ENCODE measurements around the gene SCUBE1. TPM values are rescaled to one million over a fixed set of nuclear protein-coding genes. Genes with fewer than 3 reads are reported as not detected.

SCUBE1 gene
- total and polyA plus RNA-seq, 5 experiments from 2014 or later: not detected

DNA sequence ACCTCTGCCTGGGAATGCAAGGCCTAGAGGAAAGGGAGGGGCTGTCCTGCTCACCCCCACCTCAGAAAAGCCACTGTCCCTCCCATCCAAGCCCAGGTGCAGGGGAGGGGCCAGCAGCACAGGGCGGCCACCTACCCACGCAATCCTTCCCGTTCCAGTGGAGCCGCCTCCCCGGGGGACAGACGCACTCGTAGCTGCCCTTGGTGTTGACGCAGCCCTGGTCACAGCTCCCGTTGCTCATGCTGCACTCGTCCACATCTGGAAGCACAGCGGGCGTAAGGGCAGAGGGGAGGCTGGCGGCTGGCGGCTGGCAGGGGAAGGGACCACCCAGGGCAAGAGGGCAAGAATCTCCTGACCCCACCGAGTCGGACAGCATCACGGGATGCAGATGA, 115.9 kb downstream of the SCUBE1 start:
- Mint-ChIP-seq H3K27me3 (peaks cover 0 to 8% (median 4%) of the 10 kb centered on the region in 5 donors), H3K9me3 (no peaks in the 10 kb centered on the region), H3K36me3 (no peaks in the 10 kb centered on the region), H3K27ac (peak overlapping the region in 2 of 10 donors; percentile 65 to 73), H3K4me3 (no peak overlapping the region), H3K4me1 (peaks cover 4 to 10% (median 8%) of the 10 kb centered on the region in 4 donors)
- DNase-seq (no peak), ATAC-seq (peak in 1 of 2 donors; percentile 49)
- POLR2A ChIA-PET: interaction anchor here (0.6 kb wide), 1 partner anchor 119 kb away, joined by 3 read pairs; no protein-coding TSS in a partner anchor

DNA sequence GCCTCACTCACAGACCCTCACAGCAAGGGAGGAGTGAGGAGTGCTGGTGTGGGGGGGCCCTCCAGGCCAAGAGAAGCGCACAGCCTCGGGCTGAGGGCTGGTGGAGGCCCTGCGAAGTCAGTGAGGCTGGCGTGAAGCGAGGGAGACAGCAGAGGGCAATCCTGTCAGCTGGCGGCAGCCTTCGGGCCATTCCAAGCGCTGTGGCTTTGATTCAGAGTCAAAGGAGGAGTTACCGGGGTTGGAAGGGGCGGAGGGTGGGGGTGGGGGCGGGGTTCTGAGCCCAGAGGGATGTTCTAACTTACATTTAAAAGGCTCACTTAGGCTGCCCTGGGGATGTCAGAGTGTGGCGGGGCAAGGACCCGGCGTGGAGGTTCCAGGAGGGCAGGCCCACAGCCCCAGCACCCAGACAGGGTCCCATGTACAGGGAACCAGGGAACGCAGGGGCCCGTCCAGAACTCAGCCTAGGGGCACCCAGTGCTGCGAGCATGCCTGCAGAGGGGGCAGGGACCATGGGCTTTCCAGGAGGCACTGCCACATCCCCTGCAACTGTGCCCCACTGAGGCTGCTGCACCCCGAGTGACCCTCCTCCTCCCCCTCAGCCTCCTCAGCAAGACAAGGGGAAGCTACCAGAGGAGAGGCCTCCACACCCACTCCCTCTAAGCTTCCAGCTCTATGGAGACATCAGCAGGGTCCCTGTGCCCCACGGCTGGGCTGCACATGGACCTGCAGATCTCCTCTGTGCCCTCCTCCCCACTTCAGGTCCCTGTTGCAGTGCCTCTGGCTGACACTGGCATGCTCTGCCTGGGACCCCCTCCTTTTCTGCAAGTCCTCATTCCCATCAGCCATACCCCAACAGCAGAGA, 116.6 kb downstream of the SCUBE1 start:
- H3K27me3 Mint-ChIP-seq: peaks cover 0 to 8% (median 4%) of the 10 kb centered on the region in 5 donors
- ATAC-seq (peak; percentile 40 to 73), DNase-seq (no peak)
- H3K9me3 Mint-ChIP-seq: no peaks in the 10 kb centered on the region
- peaks cover 4 to 10% (median 8%) of the 10 kb centered on the region in 4 donors for H3K4me1 Mint-ChIP-seq
- H3K27ac Mint-ChIP-seq: peak overlapping the region in 4 of 10 donors; percentile 25 to 73 (median 48)
- peak overlapping the region in 2 of 10 donors; percentile 14 to 21 for H3K4me3 Mint-ChIP-seq
- POLR2A ChIA-PET: interaction anchor here (0.6 kb wide), 1 partner anchor 120 kb away, joined by 3 read pairs; no protein-coding TSS in a partner anchor
- no peaks in the 10 kb centered on the region for H3K36me3 Mint-ChIP-seq

DNA sequence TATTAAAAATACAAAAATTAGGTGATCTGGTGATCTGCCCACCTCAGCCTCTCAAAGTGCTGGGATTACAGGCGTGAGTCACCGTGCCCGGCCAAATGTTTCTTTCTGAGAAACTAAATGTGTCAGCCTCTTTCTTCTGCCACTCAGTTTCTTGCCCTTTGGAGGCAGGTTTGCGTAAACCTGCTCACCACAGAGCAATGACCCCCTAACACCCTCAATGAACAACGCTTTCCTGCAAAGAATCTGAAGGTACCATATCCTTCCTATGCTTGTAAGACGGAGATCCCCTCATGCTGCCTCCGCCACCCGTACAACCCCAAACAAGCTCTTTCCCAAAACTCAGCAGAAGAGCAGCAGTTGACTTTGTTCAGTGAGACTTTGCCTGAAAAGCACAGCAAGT, 117.6 kb downstream of the SCUBE1 start:
- no peaks in the 10 kb centered on the region for H3K9me3 Mint-ChIP-seq
- no peak for ATAC-seq
- H3K27ac Mint-ChIP-seq: peak overlapping the region in 4 of 10 donors; percentile 24 to 60 (median 40)
- POLR2A ChIA-PET: no interaction called here
- H3K27me3 Mint-ChIP-seq: no peaks in the 10 kb centered on the region
- peaks cover 0 to 5% (median 2%) of the 10 kb centered on the region in 4 donors for H3K4me1 Mint-ChIP-seq
- no peak overlapping the region for H3K4me3 Mint-ChIP-seq
- DNase-seq: no peak
- H3K36me3 Mint-ChIP-seq: no peaks in the 10 kb centered on the region

DNA sequence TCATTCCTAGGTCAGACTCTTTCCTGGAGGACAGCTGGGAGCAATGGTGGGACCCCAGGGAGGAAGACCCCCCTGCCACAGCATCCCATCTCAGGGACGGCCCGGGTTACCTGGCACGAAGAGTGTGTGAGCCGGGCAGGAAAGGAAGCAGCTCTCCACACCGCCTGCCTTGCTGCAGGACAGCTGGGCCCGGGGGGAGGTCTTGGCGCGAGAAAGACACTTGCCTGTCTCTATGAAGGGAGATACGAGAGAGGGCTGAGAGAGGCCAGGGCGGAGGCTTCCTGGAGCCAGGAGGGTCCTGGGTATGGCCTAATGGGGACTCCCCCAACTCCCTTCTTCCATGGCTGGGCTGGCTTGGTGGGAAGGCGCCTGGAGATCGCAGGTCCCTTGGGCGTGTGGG, 120.2 kb downstream of the SCUBE1 start:
- Mint-ChIP-seq H3K27me3 (peaks cover 0 to 6% (median 0%) of the 10 kb centered on the region in 5 donors), H3K36me3 (no peaks in the 10 kb centered on the region), H3K27ac (no peak overlapping the region), H3K4me3 (no peak overlapping the region), H3K4me1 (peaks cover 0 to 5% (median 2%) of the 10 kb centered on the region in 4 donors), H3K9me3 (no peaks in the 10 kb centered on the region)
- POLR2A ChIA-PET: no interaction called here
- ATAC-seq: no peak
- DNase-seq: no peak

DNA sequence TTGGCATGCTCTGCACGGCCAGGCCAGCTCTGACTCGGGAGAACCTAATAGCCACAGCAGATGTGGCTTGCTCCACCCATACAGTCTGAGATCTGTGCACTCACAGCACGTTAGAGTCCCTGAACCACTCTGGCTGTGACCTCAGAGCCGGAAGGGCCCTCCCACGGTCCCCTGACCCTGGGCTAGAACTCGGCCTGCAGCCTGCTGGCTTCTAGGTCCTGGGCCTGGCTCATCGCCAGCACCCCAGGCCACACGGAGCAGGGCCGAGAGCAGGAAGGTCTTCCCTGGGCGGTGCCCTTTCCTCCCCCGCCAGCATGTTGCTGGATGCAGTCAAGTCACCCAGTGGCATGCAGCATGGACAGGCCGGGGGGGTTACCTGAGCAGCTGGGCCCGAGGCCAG, 120.9 kb downstream of the SCUBE1 start:
- no peaks in the 10 kb centered on the region for H3K36me3 Mint-ChIP-seq
- POLR2A ChIA-PET: interaction anchor here (0.5 kb wide), 1 partner anchor 135 kb away, joined by 4 read pairs; no protein-coding TSS in a partner anchor
- peaks cover 0 to 5% (median 2%) of the 10 kb centered on the region in 4 donors for H3K4me1 Mint-ChIP-seq
- DNase-seq (no peak), ATAC-seq (no peak)
- no peaks in the 10 kb centered on the region for H3K9me3 Mint-ChIP-seq
- H3K4me3 Mint-ChIP-seq: no peak overlapping the region
- H3K27ac Mint-ChIP-seq: no peak overlapping the region
- H3K27me3 Mint-ChIP-seq: peaks cover 0 to 6% (median 0%) of the 10 kb centered on the region in 5 donors

DNA sequence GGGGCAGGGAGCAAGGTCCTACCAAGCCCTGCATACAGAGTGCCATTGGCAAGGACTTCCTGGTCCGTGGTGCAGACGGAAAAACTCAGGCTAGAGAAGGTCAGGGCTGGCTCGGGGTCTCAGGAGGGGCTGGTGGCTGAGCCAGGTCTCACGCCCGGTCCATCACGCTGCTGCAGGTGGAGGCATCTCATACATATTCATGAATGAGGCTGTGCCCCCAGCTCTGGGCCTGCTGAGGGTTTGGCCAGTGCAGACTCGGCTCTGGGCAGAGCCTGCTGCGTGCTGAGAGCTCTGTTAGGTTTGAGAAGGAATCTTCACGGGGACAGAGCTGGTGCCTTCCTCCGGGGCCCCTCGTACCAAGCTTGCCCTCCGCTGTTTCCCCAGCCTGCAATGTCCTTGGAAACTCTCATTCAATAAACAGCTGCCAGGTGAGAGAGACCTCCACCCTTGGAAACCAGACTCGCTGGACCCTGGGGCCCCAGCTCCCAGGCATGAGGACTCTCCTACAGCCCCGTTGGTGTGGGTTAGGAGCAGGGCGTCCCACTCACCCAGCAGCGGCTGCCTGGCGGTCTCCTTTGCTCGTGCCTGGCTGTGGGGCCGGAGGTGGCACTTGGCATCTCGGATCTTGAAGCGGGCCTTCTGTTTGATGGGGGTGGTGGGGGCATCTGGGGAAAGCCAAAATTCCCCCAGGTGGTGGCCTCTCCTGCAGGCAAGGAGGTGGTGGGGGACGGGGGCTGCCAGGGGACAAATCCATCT, 122.4 kb downstream of the SCUBE1 start:
- DNase-seq (no peak), ATAC-seq (no peak)
- Mint-ChIP-seq H3K4me3 (no peak overlapping the region), H3K4me1 (no peaks in the 10 kb centered on the region), H3K36me3 (no peaks in the 10 kb centered on the region), H3K27me3 (peaks cover 0 to 6% (median 0%) of the 10 kb centered on the region in 5 donors), H3K27ac (no peak overlapping the region), H3K9me3 (no peaks in the 10 kb centered on the region)
- POLR2A ChIA-PET: no interaction called here

DNA sequence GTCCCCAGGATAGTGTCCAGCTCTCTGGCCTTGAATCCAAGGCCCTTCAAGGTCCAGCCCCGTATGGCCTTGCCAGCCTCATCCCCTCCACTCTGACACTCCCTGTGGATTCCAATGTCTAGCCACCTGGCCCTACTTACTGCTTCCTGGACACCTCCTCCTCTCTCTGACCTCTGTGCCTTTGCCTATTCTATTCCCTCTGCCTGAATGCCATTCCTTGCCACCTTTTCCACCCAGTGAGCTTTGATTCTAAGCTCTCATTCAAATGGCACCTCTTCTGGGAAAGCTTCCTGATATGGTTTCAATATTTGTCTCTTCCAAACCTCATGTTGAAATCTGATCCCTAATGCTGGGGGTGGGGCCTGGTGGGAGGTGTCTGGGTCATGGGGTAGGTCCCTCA, 124.4 kb downstream of the SCUBE1 start:
- no peaks in the 10 kb centered on the region for H3K9me3 Mint-ChIP-seq
- POLR2A ChIA-PET: no interaction called here

DNA sequence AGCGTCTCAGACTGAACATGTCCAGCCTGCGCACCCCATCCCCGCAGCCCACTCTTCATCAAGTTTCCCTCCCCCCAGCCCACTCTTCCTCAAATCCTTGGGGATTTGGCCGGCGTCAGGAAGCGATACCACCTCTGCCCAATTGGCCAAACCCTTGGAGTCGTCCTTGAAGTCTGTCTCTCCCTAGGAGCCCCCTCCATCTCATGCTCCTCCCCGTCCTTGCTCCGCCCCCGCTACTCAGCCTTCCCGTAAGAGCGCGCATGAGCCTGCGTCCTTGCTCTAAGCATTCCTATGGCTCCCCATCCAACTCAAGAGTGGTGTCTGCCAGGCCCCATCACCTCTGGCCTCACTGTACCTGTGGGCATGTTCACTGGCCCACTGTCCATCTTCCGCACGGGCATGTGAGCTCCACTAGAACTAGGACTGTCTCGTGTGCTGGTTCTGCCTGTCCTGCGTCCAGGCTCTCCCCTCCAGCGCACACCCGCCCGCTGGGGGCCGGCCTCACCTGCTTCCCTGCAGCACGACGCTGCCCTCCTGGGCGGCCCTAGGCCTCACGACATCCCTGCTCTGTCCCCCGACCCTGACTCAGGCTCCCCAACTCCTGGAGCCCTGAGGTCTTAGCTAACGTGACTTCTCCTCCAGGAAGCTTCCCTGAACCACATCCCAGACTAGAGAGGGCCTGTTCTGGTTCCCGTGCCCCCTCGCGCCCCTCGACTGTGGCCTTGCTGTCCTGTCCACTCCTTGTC, 125.7 kb downstream of the SCUBE1 start:
- DNase-seq (no peak), ATAC-seq (no peak)
- POLR2A ChIA-PET: no interaction called here
- no peak overlapping the region for H3K4me3 Mint-ChIP-seq
- H3K27me3 Mint-ChIP-seq: peaks cover 0 to 6% (median 0%) of the 10 kb centered on the region in 5 donors
- no peaks in the 10 kb centered on the region for H3K9me3 Mint-ChIP-seq
- H3K4me1 Mint-ChIP-seq: peaks cover 0 to 2% (median 0%) of the 10 kb centered on the region in 4 donors
- H3K36me3 Mint-ChIP-seq: no peaks in the 10 kb centered on the region
- H3K27ac Mint-ChIP-seq: peak overlapping the region in 1 of 10 donors; percentile 31

More for the DNA sequence above, 124.4 kb downstream of the SCUBE1 start:
- Mint-ChIP-seq H3K27ac (no peak overlapping the region), H3K27me3 (peaks cover 0 to 6% (median 0%) of the 10 kb centered on the region in 5 donors), H3K4me3 (no peak overlapping the region), H3K36me3 (no peaks in the 10 kb centered on the region), H3K4me1 (peaks cover 0 to 2% (median 0%) of the 10 kb centered on the region in 4 donors)
- DNase-seq (no peak), ATAC-seq (no peak)

DNA sequence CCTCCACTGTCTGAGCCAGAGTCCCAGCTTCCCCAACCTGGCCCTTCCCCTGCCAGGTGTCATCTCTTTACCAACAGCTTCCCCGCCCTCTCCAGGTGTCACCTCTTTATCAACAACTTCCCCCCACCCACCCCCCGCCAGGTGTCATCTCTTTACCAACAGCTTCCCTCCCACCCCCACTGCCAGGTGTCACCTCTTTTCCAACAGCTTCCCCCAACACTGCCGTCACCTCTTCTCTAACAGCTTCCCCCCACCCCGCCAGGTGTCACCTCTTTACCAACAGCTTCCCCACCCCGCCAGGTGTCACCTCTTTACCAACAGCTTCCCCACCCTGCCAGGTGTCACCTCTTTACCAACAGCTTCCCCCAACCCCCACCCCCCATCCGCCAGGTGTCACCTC, 126.4 kb downstream of the SCUBE1 start:
- Mint-ChIP-seq H3K27me3 (peaks cover 0 to 6% (median 0%) of the 10 kb centered on the region in 5 donors), H3K9me3 (no peaks in the 10 kb centered on the region), H3K4me3 (no peak overlapping the region), H3K27ac (no peak overlapping the region), H3K36me3 (no peaks in the 10 kb centered on the region), H3K4me1 (peaks cover 0 to 2% (median 0%) of the 10 kb centered on the region in 4 donors)
- no peak for DNase-seq
- POLR2A ChIA-PET: no interaction called here
- ATAC-seq: no peak

DNA sequence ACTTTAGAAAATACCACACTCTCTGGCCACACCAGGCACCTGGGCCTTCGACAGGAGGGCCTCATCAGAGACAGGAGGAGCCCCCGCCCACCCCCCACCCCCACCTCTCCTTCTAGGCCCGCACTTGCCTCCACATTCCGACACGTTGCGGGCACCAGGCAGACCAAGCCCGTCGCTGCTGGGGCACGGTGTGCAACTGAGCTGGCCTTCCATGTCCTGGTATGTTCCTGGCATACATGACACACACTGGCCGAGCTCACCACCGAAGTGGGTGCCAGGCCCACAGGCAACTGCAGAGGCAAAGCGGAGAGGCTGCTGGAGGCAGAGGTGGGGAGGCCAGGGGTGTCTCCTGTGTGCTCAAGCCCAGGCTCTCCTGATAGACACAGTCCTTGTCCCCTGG, 129.2 kb downstream of the SCUBE1 start:
- ATAC-seq: no peak
- POLR2A ChIA-PET: no interaction called here
- Mint-ChIP-seq H3K4me1 (peaks cover 0 to 2% (median 0%) of the 10 kb centered on the region in 4 donors), H3K4me3 (no peak overlapping the region), H3K36me3 (no peaks in the 10 kb centered on the region), H3K27ac (no peak overlapping the region), H3K9me3 (no peaks in the 10 kb centered on the region), H3K27me3 (peaks cover 0 to 3% (median 0%) of the 10 kb centered on the region in 5 donors)
- peak in 1 of 10 donors; percentile 44 for DNase-seq

DNA sequence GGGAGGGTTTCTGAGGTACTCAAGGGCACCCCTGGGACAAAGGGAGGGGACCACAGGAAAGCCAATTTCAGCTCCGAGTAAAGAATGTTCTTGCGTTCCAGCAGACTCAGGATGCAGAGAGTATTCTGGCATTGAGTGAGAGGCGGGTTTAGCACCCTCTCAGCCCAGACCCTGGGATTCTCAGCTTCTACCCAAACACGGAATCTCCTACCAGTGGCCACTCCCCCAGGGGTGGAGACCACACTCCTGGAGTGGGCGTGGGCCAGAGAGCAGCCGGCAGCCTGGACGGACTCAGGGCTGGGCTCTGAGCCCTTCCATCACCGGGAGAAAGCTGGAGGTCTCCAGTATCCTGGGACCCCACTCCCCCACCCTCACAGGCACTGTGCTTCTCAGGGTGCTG, 130.1 kb downstream of the SCUBE1 start:
- peaks cover 0 to 2% (median 0%) of the 10 kb centered on the region in 4 donors for H3K4me1 Mint-ChIP-seq
- POLR2A ChIA-PET: no interaction called here
- H3K4me3 Mint-ChIP-seq: no peak overlapping the region
- H3K9me3 Mint-ChIP-seq: no peaks in the 10 kb centered on the region
- H3K27me3 Mint-ChIP-seq: peaks cover 0 to 2% (median 0%) of the 10 kb centered on the region in 5 donors
- no peak for ATAC-seq
- no peaks in the 10 kb centered on the region for H3K36me3 Mint-ChIP-seq
- H3K27ac Mint-ChIP-seq: no peak overlapping the region
- peak in 1 of 10 donors; percentile 34 for DNase-seq

DNA sequence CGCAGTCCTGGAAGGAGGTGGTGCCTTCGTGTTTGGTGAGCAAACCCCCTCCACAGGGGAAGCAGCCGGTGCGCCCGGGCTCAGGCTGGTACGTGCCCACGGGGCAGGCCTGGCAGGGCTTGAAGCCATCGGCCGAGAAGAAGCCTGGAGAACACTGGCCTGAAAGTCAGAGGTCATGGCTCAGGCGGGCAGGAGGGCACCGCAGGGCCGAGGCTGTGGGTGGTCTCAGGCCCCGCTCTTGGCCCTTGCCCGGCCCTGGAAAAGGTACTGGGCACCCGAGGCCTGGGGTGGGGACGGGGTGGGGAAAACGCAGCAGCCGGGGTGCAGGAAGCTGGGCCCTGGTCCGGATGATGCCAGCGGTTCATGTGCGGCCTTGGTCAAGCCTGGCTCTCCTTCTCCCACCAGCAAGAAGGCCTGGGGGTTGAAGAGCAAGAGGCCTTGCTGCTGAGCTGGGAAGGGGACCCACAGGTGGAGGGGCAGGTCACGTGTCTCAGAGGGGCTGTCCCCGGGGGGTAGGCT, 130.7 kb downstream of the SCUBE1 start:
- POLR2A ChIA-PET: no interaction called here
- ATAC-seq (no peak), DNase-seq (peak in 1 of 10 donors; percentile 56)
- H3K9me3 Mint-ChIP-seq: no peaks in the 10 kb centered on the region
- peaks cover 0 to 4% (median 0%) of the 10 kb centered on the region in 4 donors for H3K4me1 Mint-ChIP-seq
- no peak overlapping the region for H3K27ac Mint-ChIP-seq
- no peak overlapping the region for H3K4me3 Mint-ChIP-seq
- no peaks in the 10 kb centered on the region for H3K36me3 Mint-ChIP-seq
- H3K27me3 Mint-ChIP-seq: peaks cover 0 to 2% (median 0%) of the 10 kb centered on the region in 5 donors

Measured in naive thymus-derived CD8-positive, alpha-beta T cell (primary cell).